HCT116 (cell line): ENCODE results near the gene BRD4. TPM values are rescaled to one million over a fixed set of nuclear protein-coding genes. Genes with fewer than 3 reads are reported as not detected.
"Not testable (repeated sequence)": the region's sequence is repeated elsewhere in the genome, so short reads cannot be mapped to it uniquely, and the experiment has no call there.

ENCODE experiments used
- ATAC-seq: fragments of 200-7000 bp; cut with Tn5 transposase; 2 replicates; pipeline ENCODE4 v1.9.1; 2020; ENCODE audit warnings: mild to moderate bottlenecking, moderate library complexity
- BruUV-seq: library from RNA; stranded (reverse); fragments of 400-500 nt; replicated peaks from 2 replicates; lab custom pipeline; 2021; lab: Mats Ljungman, UMichigan
- CTCF ChIA-PET: fragments of 300-600 bp; sonication (Branson Sonifier 250); formaldehyde crosslinking; loops from one replicate; lab custom pipeline; 2021; ENCODE audit warnings: antibody characterized with exemption; lab: Charles Lee
- POLR2A ChIA-PET: fragments of 300-600, 350-600 bp; sonication (Branson Sonifier 250); formaldehyde crosslinking; loops from one replicate; lab custom pipeline; 2021; ENCODE audit warnings: antibody characterized with exemption; lab: Charles Lee
- RAD21 ChIA-PET, 2 experiments: fragments of 300-600 bp; sonication (Branson Sonifier 250); formaldehyde crosslinking; loops; one replicate each; lab custom pipeline; 2023; ENCODE audit warnings: low total read pairs in 2 of 2; ENCODE audit not compliant: uncharacterized antibody in 2 of 2, unreplicated experiment in 2 of 2, low non-redundant PET in 1 of 2; lab: Charles Lee
- DNase-seq: peaks from one replicate; pipeline ENCODE4 v3.0.0-alpha.2; 2010; ENCODE audit warnings: low read depth, low spot score
- H2AFZ ChIP-seq: fragments of 200-600 bp; shearing (Covaris generic), sonication (generic); 2 replicates; pipeline ENCODE4 v1.6.1; 2017; ENCODE audit warnings: low read depth, mixed run types, mixed read lengths, antibody characterized with exemption, low read length; ENCODE audit not compliant: poor library complexity, severe bottlenecking
- H3K27ac ChIP-seq: 2 replicates; pipeline ENCODE4 v1.5.1; 2012; ENCODE audit warnings: low read depth, low read length
- H3K27me3 ChIP-seq: fragments of 200-600 bp; sonication (generic); 2 replicates; pipeline ENCODE4 v1.6.1; 2016; ENCODE audit warnings: mixed run types, low read length, mixed read lengths; ENCODE audit not compliant: insufficient read depth
- H3K36me3 ChIP-seq, 2 experiments: fragments of 200-500 bp in 1 of 2; fragments of 200-600 bp in 1 of 2; sonication (Bioruptor generic) in 1 of 2; sonication (generic) in 1 of 2; 2 replicates each; pipeline versions ENCODE4 v1.5.1 to v1.6.1; 2014 to 2016; ENCODE audit warnings: low read length in 2 of 2, inconsistent platforms in 1 of 2, mixed read lengths in 1 of 2, mixed run types in 1 of 2; ENCODE audit not compliant: insufficient read depth in 2 of 2, control insufficient read depth in 1 of 2
- H3K4me1 ChIP-seq, 2 experiments: fragments of 200-600 bp in 1 of 2; sonication (generic) in 1 of 2; 2 replicates each; pipeline versions ENCODE4 v1.5.1 to v1.6.1; 2012 to 2017; ENCODE audit warnings: low read length in 2 of 2, inconsistent platforms in 1 of 2, mild to moderate bottlenecking in 1 of 2, mixed read lengths in 1 of 2, mixed run types in 1 of 2, moderate library complexity in 1 of 2; ENCODE audit not compliant: insufficient read depth in 2 of 2, control insufficient read depth in 1 of 2
- H3K4me2 ChIP-seq: fragments of 200-600 bp; sonication (generic); 2 replicates; pipeline ENCODE4 v1.6.1; 2017; ENCODE audit warnings: mixed run types, low read length, mixed read lengths
- H3K4me3 ChIP-seq, 2 experiments: fragments of 200-600 bp in 1 of 2; sonication (generic) in 1 of 2; replicated peaks in 1 of 2; 2 replicates each; pipeline ENCODE4 v1.5.1; 2011 to 2016; ENCODE audit warnings: low read length in 2 of 2, control low read depth in 1 of 2, low read depth in 1 of 2, mild to moderate bottlenecking in 1 of 2, mixed read lengths in 1 of 2, mixed run types in 1 of 2
- H3K79me2 ChIP-seq: fragments of 200-600 bp; sonication (generic); 2 replicates; pipeline ENCODE4 v1.6.1; 2017; ENCODE audit warnings: mild to moderate bottlenecking, mixed run types, low read length, moderate library complexity, mixed read lengths; ENCODE audit not compliant: insufficient read depth
- H3K9ac ChIP-seq: fragments of 200-600 bp; sonication (generic); 2 replicates; pipeline ENCODE4 v1.6.1; 2016; ENCODE audit warnings: low read length, mixed read lengths
- H3K9me2 ChIP-seq: fragments of 200-600 bp; sonication (generic), shearing (Covaris generic); 2 replicates; pipeline ENCODE4 v1.6.1; 2017; ENCODE audit warnings: mixed run types, mild to moderate bottlenecking, moderate library complexity; ENCODE audit not compliant: insufficient read depth
- H3K9me3 ChIP-seq, 2 experiments: fragments of 200-500 bp in 1 of 2; fragments of 200-600 bp in 1 of 2; sonication (Bioruptor generic) in 1 of 2; sonication (generic) in 1 of 2; 2 replicates each; pipeline ENCODE4 v1.6.1; 2014 to 2017; ENCODE audit warnings: low read length in 2 of 2, mixed read lengths in 2 of 2, inconsistent platforms in 1 of 2, low read depth in 1 of 2, mild to moderate bottlenecking in 1 of 2, mixed run types in 1 of 2, moderate library complexity in 1 of 2; ENCODE audit not compliant: control insufficient read depth in 1 of 2, insufficient read depth in 1 of 2
- H4K20me1 ChIP-seq: fragments of 200-600 bp; sonication (generic), shearing (Covaris generic); 2 replicates; pipeline ENCODE4 v1.6.1; 2017; ENCODE audit warnings: mixed run types, mild to moderate bottlenecking, moderate library complexity; ENCODE audit not compliant: insufficient read depth
- CBX3 ChIP-seq: IDR thresholded peaks from 2 replicates; pipeline ENCODE4 v1.6.1; 2012; ENCODE audit warnings: low read depth
- CEBPB ChIP-seq: IDR thresholded peaks from 2 replicates; pipeline ENCODE4 v1.6.1; 2012; ENCODE audit warnings: low read depth
- EGR1 ChIP-seq: IDR thresholded peaks from 2 replicates; pipeline ENCODE4 v1.6.1; 2012; ENCODE audit warnings: low read depth
- ELF1 ChIP-seq: IDR thresholded peaks from 2 replicates; pipeline ENCODE4 v1.6.1; 2012; ENCODE audit warnings: low read depth, borderline replicate concordance
- EZH2 ChIP-seq: fragments of 200-600 bp; sonication (generic); IDR thresholded peaks from 2 replicates; pipeline ENCODE4 v1.6.1; 2017; ENCODE audit warnings: antibody characterized with exemption, mixed run types
- POLR2AphosphoS5 ChIP-seq: IDR thresholded peaks from 2 replicates; pipeline ENCODE4 v1.6.1; 2011; ENCODE audit warnings: mild to moderate bottlenecking, low read depth, low read length, moderate library complexity
- RAD21 ChIP-seq: IDR thresholded peaks from 2 replicates; pipeline ENCODE4 v1.6.1; 2012; ENCODE audit warnings: low read depth, mild to moderate bottlenecking
- SIN3A ChIP-seq: IDR thresholded peaks from 2 replicates; pipeline ENCODE4 v1.6.1; 2012; ENCODE audit warnings: low read depth
- YY1 ChIP-seq: IDR thresholded peaks from 2 replicates; pipeline ENCODE4 v1.6.1; 2011; ENCODE audit warnings: low read length, low read depth, moderate library complexity, mild to moderate bottlenecking; ENCODE audit not compliant: insufficient replicate concordance; ENCODE audit errors: extremely low read depth
- ZBTB33 ChIP-seq: IDR thresholded peaks from 2 replicates; pipeline ENCODE4 v1.6.1; 2011; ENCODE audit warnings: mild to moderate bottlenecking, low read length, moderate library complexity; ENCODE audit not compliant: insufficient replicate concordance; ENCODE audit errors: extremely low read depth
- ZNF274 ChIP-seq: fragments of 200-500 bp; sonication (Bioruptor generic); IDR thresholded peaks from 2 replicates; pipeline ENCODE4 v1.6.1; 2014; ENCODE audit warnings: mild to moderate bottlenecking, low read depth, low read length, inconsistent platforms
- intact Hi-C: fragments of 100-400 bp; cut with micrococcal nuclease; formaldehyde crosslinking; loops from 2 replicates; pipeline ENCODE4 v1.10.0; 2022
- total RNA-seq: library from RNA; stranded (reverse); gene quantifications from one replicate; pipeline ENCODE4 v1.2.1, GENCODE V29; 2021; ENCODE audit not compliant: unreplicated experiment

The BRD4 gene
- total RNA-seq, 1 experiment from 2014 or later: 52.9 TPM

GRCh38 chr19:15363048-15363447 lies 30.7 kb upstream of the BRD4 start:
- H3K79me2 ChIP-seq, H3K9ac ChIP-seq, BruUV-seq, H3K4me3 ChIP-seq, H4K20me1 ChIP-seq, H3K9me2 ChIP-seq, H2AFZ ChIP-seq, H3K4me2 ChIP-seq, intact Hi-C loops, H3K27me3 ChIP-seq, H3K9me3 ChIP-seq, ATAC-seq, RAD21 ChIA-PET, POLR2A ChIA-PET, H3K4me1 ChIP-seq, DNase-seq, CTCF ChIA-PET, H3K27ac ChIP-seq: not testable (repeated sequence)
- H3K36me3 ChIP-seq: peaks cover 19 to 51% of the 10 kb centered on the region in 2 experiments

DNA sequence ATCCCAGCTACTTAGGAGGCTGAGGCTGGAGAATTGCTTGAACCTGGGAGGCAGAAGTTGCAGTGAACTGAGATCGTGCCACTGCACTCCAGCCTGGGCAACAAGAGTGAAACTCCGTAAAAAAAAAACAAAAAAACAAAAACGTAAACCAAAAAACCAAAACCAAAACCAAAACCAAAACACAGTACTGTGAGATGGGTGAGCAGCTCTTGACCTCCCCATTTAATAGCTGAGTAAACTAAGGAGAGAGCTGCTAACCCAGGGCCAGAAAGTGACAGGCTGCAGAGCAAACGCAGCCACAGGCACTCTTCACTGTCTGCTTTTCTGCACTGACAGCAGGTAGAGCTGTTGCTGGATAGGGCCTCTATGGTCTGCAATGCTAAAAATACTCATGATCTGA lies 27.7 kb upstream of the BRD4 start:
- intact Hi-C loops, RAD21 ChIA-PET, BruUV-seq: not testable (repeated sequence)

GRCh38 chr19:15358918-15359317 lies 26.6 kb upstream of the BRD4 start:
- Histone ChIP-seq H3K79me2 (no peaks in the 10 kb centered on the region), H3K27ac (no peak overlapping the region), H3K27me3 (no peaks in the 10 kb centered on the region), H3K9me2 (no peaks in the 10 kb centered on the region), H3K36me3 (peaks cover 38 to 53% of the 10 kb centered on the region in 2 experiments), H3K9ac (no peak overlapping the region), H3K4me1 (no peaks in the 10 kb centered on the region), H3K9me3 (no peaks in the 10 kb centered on the region), H3K4me2 (no peak overlapping the region), H3K4me3 (no peak overlapping the region), H4K20me1 (no peaks in the 10 kb centered on the region), H2AFZ (no peak overlapping the region)
- DNase-seq (no peak), ATAC-seq (no peak)
- CTCF ChIA-PET: no interaction called here
- RAD21 ChIA-PET: interaction anchor here in 1 of 2 experiments (0.6 kb wide), 1 partner anchor 78 kb away, joined by 5 read pairs; no protein-coding TSS in a partner anchor
- POLR2A ChIA-PET: interaction anchor here (0.6 kb wide), 1 partner anchor 20 kb away, joined by 3 read pairs; no protein-coding TSS in a partner anchor
- no TSS peak for BruUV-seq
- intact Hi-C loops: no loop called here
- TF ChIP-seq POLR2AphosphoS5: no peak
- no peak for TF ChIP-seq RAD21
- TF ChIP-seq EGR1: no peak
- no peak for TF ChIP-seq EZH2
- no peak for TF ChIP-seq ELF1
- TF ChIP-seq CEBPB: no peak
- no peak for TF ChIP-seq CBX3
- TF ChIP-seq SIN3A: no peak
- TF ChIP-seq ZBTB33: no peak
- TF ChIP-seq YY1: no peak
- no peak for TF ChIP-seq ZNF274

More for the DNA sequence above, 27.7 kb upstream of the BRD4 start:
- CTCF ChIA-PET, ATAC-seq, H3K4me3 ChIP-seq, H2AFZ ChIP-seq, DNase-seq, H3K4me2 ChIP-seq, H3K9me3 ChIP-seq, H3K9me2 ChIP-seq, H3K27ac ChIP-seq, POLR2A ChIA-PET, H3K27me3 ChIP-seq, H3K9ac ChIP-seq, H4K20me1 ChIP-seq, H3K79me2 ChIP-seq, H3K4me1 ChIP-seq: not testable (repeated sequence)
- H3K36me3 ChIP-seq: peaks cover 30 to 49% of the 10 kb centered on the region in 2 experiments
